ENCODE results near the gene ZDHHC8. TPM values are rescaled to one million over a fixed set of nuclear protein-coding genes. Genes with fewer than 3 reads are reported as not detected.

Gene ZDHHC8
- total and polyA plus RNA-seq, 10 donors, result 12.7 to 71.5 (median 33.6) TPM

- Histone ChIP-seq H3K27ac (no peak overlapping the region), H3K9me3 (no peaks in the 10 kb centered on the region), H3K36me3 (no peaks in the 10 kb centered on the region), H3K27me3 (replicated peaks in 1 of 7) (no peaks in the 10 kb centered on the region), H3K4me3 (no peak overlapping the region), H3K4me1 (no peaks in the 10 kb centered on the region)
- intact Hi-C loops (cut with DNase I; ENCODE audit: low total_unique reads), result no loop called here
- no peak for DNase-seq
- TF ChIP-seq POLR2AphosphoS5 (IDR thresholded peaks at IDR 0.05), result no peak
- TF ChIP-seq, protein P1, sequence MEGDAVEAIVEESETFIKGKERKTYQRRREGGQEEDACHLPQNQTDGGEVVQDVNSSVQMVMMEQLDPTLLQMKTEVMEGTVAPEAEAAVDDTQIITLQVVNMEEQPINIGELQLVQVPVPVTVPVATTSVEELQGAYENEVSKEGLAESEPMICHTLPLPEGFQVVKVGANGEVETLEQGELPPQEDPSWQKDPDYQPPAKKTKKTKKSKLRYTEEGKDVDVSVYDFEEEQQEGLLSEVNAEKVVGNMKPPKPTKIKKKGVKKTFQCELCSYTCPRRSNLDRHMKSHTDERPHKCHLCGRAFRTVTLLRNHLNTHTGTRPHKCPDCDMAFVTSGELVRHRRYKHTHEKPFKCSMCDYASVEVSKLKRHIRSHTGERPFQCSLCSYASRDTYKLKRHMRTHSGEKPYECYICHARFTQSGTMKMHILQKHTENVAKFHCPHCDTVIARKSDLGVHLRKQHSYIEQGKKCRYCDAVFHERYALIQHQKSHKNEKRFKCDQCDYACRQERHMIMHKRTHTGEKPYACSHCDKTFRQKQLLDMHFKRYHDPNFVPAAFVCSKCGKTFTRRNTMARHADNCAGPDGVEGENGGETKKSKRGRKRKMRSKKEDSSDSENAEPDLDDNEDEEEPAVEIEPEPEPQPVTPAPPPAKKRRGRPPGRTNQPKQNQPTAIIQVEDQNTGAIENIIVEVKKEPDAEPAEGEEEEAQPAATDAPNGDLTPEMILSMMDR (IDR thresholded peaks at IDR 0.05 in 8 of 11, conservative IDR thresholded peaks at IDR 0.05 in 3 of 11), result no peak
- 64 to 73% (median 71%) methylated on average over 9 to 10 of the region's 10 CpGs for WGBS, 5 donors
Measured at GRCh38 chr22:20186183-20186870, 54.7 kb downstream of the ZDHHC8 start.

DNA sequence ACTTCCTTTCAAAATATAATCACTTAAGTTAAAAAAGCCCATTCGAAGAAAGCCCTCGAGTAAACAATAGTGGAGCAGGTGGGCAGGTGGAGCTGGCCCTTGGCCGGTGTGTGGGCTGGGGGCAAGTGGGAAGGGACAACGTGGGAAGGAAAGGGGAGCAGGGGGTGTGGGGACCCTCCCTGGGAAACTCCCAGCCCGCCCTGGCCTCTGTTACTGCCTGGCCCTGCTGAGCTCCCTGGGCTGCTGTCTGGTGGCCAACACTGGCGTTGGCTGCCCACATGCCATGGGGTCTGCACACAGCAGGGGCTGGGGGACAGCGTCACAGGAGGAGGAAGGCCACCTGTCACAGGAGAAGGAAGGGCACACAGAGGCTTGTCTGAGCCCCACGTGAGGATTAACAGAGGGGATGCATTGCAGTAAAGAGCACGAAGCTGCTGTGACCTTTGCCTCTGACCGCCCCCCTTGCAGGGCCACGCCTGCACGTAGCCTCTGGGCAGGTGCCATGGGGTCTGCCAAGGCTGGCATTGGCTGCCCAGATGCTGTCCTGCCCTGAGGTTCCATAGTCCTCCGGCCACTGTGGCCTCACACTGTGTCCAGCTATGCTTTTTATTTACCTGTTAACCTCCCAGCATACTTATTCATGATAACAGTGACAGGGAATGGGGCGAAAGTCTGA is 55.4 kb downstream of the ZDHHC8 start:
- DNase-seq, result no peak
- 69 to 82% (median 78%) methylated on average over 14 of the region's 14 CpGs for WGBS, 5 donors
- Histone ChIP-seq H3K36me3 (no peaks in the 10 kb centered on the region), H3K27ac (no peak overlapping the region), H3K4me1 (no peaks in the 10 kb centered on the region), H3K9me3 (no peaks in the 10 kb centered on the region), H3K4me3 (no peak overlapping the region), H3K27me3 (replicated peaks in 1 of 7) (no peaks in the 10 kb centered on the region)
- TF ChIP-seq POLR2AphosphoS5 (IDR thresholded peaks at IDR 0.05), result no peak
- TF ChIP-seq, protein P1 (IDR thresholded peaks at IDR 0.05 in 8 of 11, conservative IDR thresholded peaks at IDR 0.05 in 3 of 11), result no peak
- TF ChIP-seq POLR2A (IDR thresholded peaks at IDR 0.05), result no peak
- intact Hi-C loops (cut with DNase I; ENCODE audit: low total_unique reads), result no loop called here

GRCh38 chr22:20187777-20188566 is 56.4 kb downstream of the ZDHHC8 start:
- no peaks in the 10 kb centered on the region for H3K9me3 ChIP-seq
- H3K4me1 ChIP-seq, result no peaks in the 10 kb centered on the region
- TF ChIP-seq POLR2AphosphoS5 (IDR thresholded peaks at IDR 0.05) (no peak), POLR2A (IDR thresholded peaks at IDR 0.05) (no peak)
- TF ChIP-seq, protein P1 (IDR thresholded peaks at IDR 0.05 in 8 of 11, conservative IDR thresholded peaks at IDR 0.05 in 3 of 11), result no peak
- intact Hi-C loops (cut with DNase I; ENCODE audit: low total_unique reads), result no loop called here
- WGBS, 5 donors, result 88 to 96% (median 91%) methylated on average over 9 to 12 of the region's 12 CpGs
- H3K4me3 ChIP-seq, result no peak overlapping the region
- H3K27me3 ChIP-seq (replicated peaks in 1 of 7), result no peaks in the 10 kb centered on the region
- no peak for DNase-seq
- no peak overlapping the region for H3K27ac ChIP-seq
- H3K36me3 ChIP-seq, result no peaks in the 10 kb centered on the region

- no peaks in the 10 kb centered on the region for H3K4me1 ChIP-seq
- no peaks in the 10 kb centered on the region for H3K27me3 ChIP-seq (replicated peaks in 1 of 7)
- no peaks in the 10 kb centered on the region for H3K36me3 ChIP-seq
- no peak for DNase-seq
- intact Hi-C loops (cut with DNase I; ENCODE audit: low total_unique reads), result no loop called here
- TF ChIP-seq, protein P1 (IDR thresholded peaks at IDR 0.05 in 8 of 11, conservative IDR thresholded peaks at IDR 0.05 in 3 of 11), result no peak
- TF ChIP-seq POLR2AphosphoS5 (IDR thresholded peaks at IDR 0.05) (no peak), POLR2A (IDR thresholded peaks at IDR 0.05) (no peak)
- no peak overlapping the region for H3K4me3 ChIP-seq
- 92 to 99% (median 95%) methylated on average over 4 to 6 of the region's 6 CpGs for WGBS, 5 donors
- no peaks in the 10 kb centered on the region for H3K9me3 ChIP-seq
- no peak overlapping the region for H3K27ac ChIP-seq
Measured at GRCh38 chr22:20188567-20188877, 56.9 kb downstream of the ZDHHC8 start.
